K562 (cell line): Measurements from ENCODE around the gene WNT7B. TPM values are rescaled to one million over a fixed set of nuclear protein-coding genes. Genes with fewer than 3 reads are reported as not detected.
A peak's percentile ranks its signal among the peaks of the same experiment; 100 is the strongest.

ENCODE experiments used
- ATAC-seq: fragments of 200-7000 bp; cut with Tn5 transposase; 3 replicates; pipeline ENCODE4 v1.9.1; 2020; ENCODE audit warnings: moderate library complexity
- BruUV-seq: library from RNA; stranded (reverse); fragments of 400-500 nt; replicated peaks from 2 replicates; lab custom pipeline; 2021; lab: Mats Ljungman, UMichigan
- CTCF ChIA-PET: fragments of 300-600 bp; formaldehyde crosslinking; extraction: SDS; loops from one replicate; lab custom pipeline; 2021; ENCODE audit warnings: low intra/inter-chr PET ratio; lab: Yijun Ruan, JAX
- POLR2A ChIA-PET: fragments of 300-600, 350-650 bp; sonication (Branson Sonifier 250); formaldehyde crosslinking; extraction: SDS; loops from one replicate; lab custom pipeline; 2021; ENCODE audit warnings: antibody characterized with exemption, inconsistent platforms; lab: Yijun Ruan, JAX
- DNase-seq, 4 experiments: peaks; one replicate each; pipeline versions ENCODE4 v3.0.0 to v3.0.0-alpha.2; 2011 to 2018; ENCODE audit warnings: low spot score in 3 of 4, mixed read lengths in 3 of 4; ENCODE audit errors: extremely low read depth in 1 of 4
- FAIRE-seq: peaks from 2 replicates; lab custom pipeline; 2011; peaks lifted over from hg19 to GRCh38; lab: Jason Lieb, UNC
- H2AFZ ChIP-seq: 2 replicates; pipeline ENCODE4 v1.6.0; 2011; ENCODE audit warnings: low read depth, low read length, control low read depth, inconsistent platforms
- H3K27ac ChIP-seq: fragments of 200-600 bp; 3 replicates; pipeline ENCODE4 v1.8.0; 2011; ENCODE audit warnings: low read depth, mild to moderate bottlenecking, control low read depth, inconsistent platforms, low read length, moderate library complexity, mixed read lengths; ENCODE audit errors: extremely low read depth
- H3K27me3 ChIP-seq, 2 experiments: fragments of 300-600 bp in 1 of 2; 2 replicates in 1 of 2; 3 replicates in 1 of 2; pipeline versions ENCODE4 v1.6.0 to v1.8.0; 2011; ENCODE audit warnings: inconsistent platforms in 2 of 2, low read length in 2 of 2, mild to moderate bottlenecking in 1 of 2, mixed read lengths in 1 of 2, moderate library complexity in 1 of 2; ENCODE audit not compliant: control insufficient read depth in 2 of 2, insufficient read depth in 2 of 2
- H3K36me3 ChIP-seq: fragments of 300-600 bp; 3 replicates; pipeline ENCODE4 v1.8.0; 2011; ENCODE audit warnings: mild to moderate bottlenecking, low read length, inconsistent platforms; ENCODE audit not compliant: control insufficient read depth, insufficient read depth
- H3K4me1 ChIP-seq, 2 experiments: fragments of 200-600 bp in 1 of 2; replicated peaks in 1 of 2; 2 replicates in 1 of 2; 3 replicates in 1 of 2; pipeline versions ENCODE4 v1.5.1 to v1.8.0; 2011; ENCODE audit warnings: inconsistent platforms in 2 of 2, low read length in 2 of 2, mild to moderate bottlenecking in 1 of 2, mixed read lengths in 1 of 2, moderate library complexity in 1 of 2; ENCODE audit not compliant: control insufficient read depth in 2 of 2, insufficient read depth in 2 of 2
- H3K4me2 ChIP-seq: 2 replicates; pipeline ENCODE4 v1.6.1; 2011; ENCODE audit warnings: low read length, control low read depth, inconsistent platforms, mixed read lengths; ENCODE audit not compliant: insufficient read depth
- H3K4me3 ChIP-seq: fragments of 200-600 bp; sonication (generic), shearing (Covaris generic); 2 replicates; pipeline ENCODE4 v1.5.1; 2016; ENCODE audit warnings: control low read depth, inconsistent platforms
- H3K79me2 ChIP-seq: fragments of 200-600 bp; 3 replicates; pipeline ENCODE4 v1.8.0; 2011; ENCODE audit warnings: low read length, inconsistent platforms; ENCODE audit not compliant: control insufficient read depth, insufficient read depth
- H3K9ac ChIP-seq, 2 experiments: 2 replicates each; pipeline versions ENCODE4 v1.6.0 to v1.6.1; 2011; ENCODE audit warnings: low read depth in 2 of 2, low read length in 2 of 2, control low read depth in 1 of 2, inconsistent platforms in 1 of 2, mild to moderate bottlenecking in 1 of 2, mixed read lengths in 1 of 2; ENCODE audit not compliant: insufficient read depth in 1 of 2
- H3K9me1 ChIP-seq: one replicate; pipeline ENCODE4 v1.6.0; 2011; ENCODE audit warnings: inconsistent platforms, mild to moderate bottlenecking, low read length, moderate library complexity; ENCODE audit not compliant: control insufficient read depth, insufficient read depth
- H3K9me3 ChIP-seq: replicated peaks from 2 replicates; pipeline ENCODE4 v1.5.1; 2011; ENCODE audit warnings: low read depth, low read length, inconsistent platforms; ENCODE audit not compliant: control insufficient read depth, insufficient read depth
- H4K20me1 ChIP-seq: replicated peaks from 2 replicates; pipeline ENCODE4 v1.6.1; 2011; ENCODE audit warnings: low read length, inconsistent platforms, mixed read lengths; ENCODE audit not compliant: control insufficient read depth, insufficient read depth
- HDAC2 ChIP-seq: fragments of 450-650 bp; IDR thresholded peaks from 2 replicates; pipeline ENCODE4 v1.6.1; 2016; ENCODE audit warnings: mild to moderate bottlenecking
- SMC3 ChIP-seq: conservative IDR thresholded peaks from 2 replicates; pipeline ENCODE4 v1.6.1; 2011; ENCODE audit warnings: low read depth, low read length, improper control_type of control experiment; ENCODE audit not compliant: insufficient read depth
- STAG1 ChIP-seq: sonication (generic); formaldehyde crosslinking; IDR thresholded peaks from 2 replicates; pipeline ENCODE4 v1.5.0; 2020; ENCODE audit warnings: missing genetic modification reagents, borderline replicate concordance
- TCF3 ChIP-seq: sonication (generic); formaldehyde crosslinking; IDR thresholded peaks from 2 replicates; pipeline ENCODE4 v1.4.0; 2020; ENCODE audit warnings: mild to moderate bottlenecking, missing genetic modification reagents
- WGBS: fragments of 100-300 bp; shearing (Covaris generic); methylation state at CpG from one replicate; pipeline ENCODE4 v1.1.6; 2016; ENCODE audit warnings: low coverage, mixed read lengths; ENCODE audit not compliant: insufficient coverage; ENCODE audit errors: missing lambda C conversion rate; 5-methylcytosine and 5-hydroxymethylcytosine counted together
- in situ Hi-C: fragments of 300-500 bp; cut with MboI; formaldehyde crosslinking; loops from 4 replicates; pipeline ENCODE4 v1.15.0; 2018; ENCODE audit warnings: inconsistent platforms, mixed read lengths
- intact Hi-C: fragments of 100-400 bp; cut with micrococcal nuclease; formaldehyde crosslinking; loops from 2 replicates; pipeline ENCODE4 v1.14.2; 2022
- polyA plus RNA-seq, 8 experiments: library from polyadenylated mRNA; depleted of rRNA in 4 of 8; stranded (reverse) in 5 of 8; unstranded in 3 of 8; fragments of >200 nt; fragmentation: Nextera tagmentation in 2 of 8; fragmentation: Illumina TruSeq in 1 of 8; extraction: Ambion mirVana in 2 of 8; extraction: Trizol in 1 of 8; gene quantifications; 2 replicates each; pipeline versions ENCODE4 v1.2.1 to v1.2.3, GENCODE V29; 2011 to 2014; ENCODE audit warnings: inconsistent platforms in 1 of 8, missing spikeins in 1 of 8
- total RNA-seq, 7 experiments: library from RNA; depleted of rRNA in 6 of 7; stranded (reverse); fragments of >200 nt in 6 of 7; fragmentation: Illumina TruSeq in 2 of 7; extraction: Trizol in 2 of 7; gene quantifications; 2 replicates each; pipeline versions ENCODE4 v1.2.1 to v1.2.3, GENCODE V29; 2011 to 2021; ENCODE audit warnings: low replicate concordance in 1 of 7
- TF ChIP-seq, protein P1 (sequence below): fragments of 450-650 bp; formaldehyde crosslinking; IDR thresholded peaks from 2 replicates; pipeline ENCODE4 v1.4.0; 2022; ENCODE audit warnings: missing genetic modification characterization
- TF ChIP-seq, protein P2 (sequence below): fragments of 450-650 bp; IDR thresholded peaks from 2 replicates; pipeline ENCODE4 v1.6.1; 2016; ENCODE audit warnings: missing biosample characterization, missing genetic modification characterization

Gene WNT7B
- total and polyA plus RNA-seq, 9 of the 15 experiments (the other 6 are each of a cell fraction or from before 2014, with no cell fraction given): not detected

DNA sequence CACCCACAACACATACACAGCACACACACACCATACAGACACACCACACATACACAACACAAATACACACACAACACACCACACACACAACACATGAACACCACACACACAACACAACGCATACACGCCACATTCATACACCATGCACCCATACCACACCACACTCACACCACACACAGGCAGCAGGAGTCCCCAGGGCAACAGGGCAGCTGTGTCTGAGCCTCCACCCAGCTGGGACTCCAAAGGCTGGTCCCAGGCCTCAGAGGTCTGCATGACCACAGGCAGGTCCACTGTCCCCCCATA, 3.3 kb upstream of the WNT7B start:
- peaks cover 0 to 29% of the 10 kb centered on the region in 2 experiments; a peak in 3 of 5 replicates for H3K4me1 ChIP-seq
- no peak for DNase-seq
- TF ChIP-seq, protein P1, sequence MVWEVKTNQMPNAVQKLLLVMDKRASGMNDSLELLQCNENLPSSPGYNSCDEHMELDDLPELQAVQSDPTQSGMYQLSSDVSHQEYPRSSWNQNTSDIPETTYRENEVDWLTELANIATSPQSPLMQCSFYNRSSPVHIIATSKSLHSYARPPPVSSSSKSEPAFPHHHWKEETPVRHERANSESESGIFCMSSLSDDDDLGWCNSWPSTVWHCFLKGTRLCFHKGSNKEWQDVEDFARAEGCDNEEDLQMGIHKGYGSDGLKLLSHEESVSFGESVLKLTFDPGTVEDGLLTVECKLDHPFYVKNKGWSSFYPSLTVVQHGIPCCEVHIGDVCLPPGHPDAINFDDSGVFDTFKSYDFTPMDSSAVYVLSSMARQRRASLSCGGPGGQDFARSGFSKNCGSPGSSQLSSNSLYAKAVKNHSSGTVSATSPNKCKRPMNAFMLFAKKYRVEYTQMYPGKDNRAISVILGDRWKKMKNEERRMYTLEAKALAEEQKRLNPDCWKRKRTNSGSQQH (CRISPR knock-in tag): peak; percentile 2; the same call in 1 of the 2 replicates
- TF ChIP-seq TCF3 (CRISPR knock-in tag): no peak
- no peak for TF ChIP-seq HDAC2
- POLR2A ChIA-PET: interaction anchor here (0.5 kb wide), 2 partner anchors 9 to 389 kb away, joined by 3 read pairs; no protein-coding TSS in a partner anchor
- ATAC-seq: no peak
- WGBS: no CpG with 5 or more reads among the region's 2 CpGs
- no TSS peak for BruUV-seq
- H3K27ac ChIP-seq: no peak overlapping the region
- no peak overlapping the region for H2AFZ ChIP-seq
- H4K20me1 ChIP-seq: peaks cover 7% of the 10 kb centered on the region
- H3K36me3 ChIP-seq: no peaks in the 10 kb centered on the region
- intact Hi-C loops: no loop called here
- no peak overlapping the region for H3K9ac ChIP-seq
- FAIRE-seq: no peak
- no peak overlapping the region for H3K4me2 ChIP-seq
- H3K4me3 ChIP-seq: no peak overlapping the region
- CTCF ChIA-PET: no interaction called here
- in situ Hi-C loops: loop anchor here (5.0 kb wide), 1 partner anchor 338 kb away; no protein-coding TSS in a partner anchor
- H3K9me3 ChIP-seq: peaks cover 3% of the 10 kb centered on the region; the same call in 1 of the 2 replicates
- no peaks in the 10 kb centered on the region for H3K9me1 ChIP-seq
- H3K27me3 ChIP-seq: peaks cover 4 to 19% of the 10 kb centered on the region in 2 experiments; a peak in 4 of 5 replicates
- H3K79me2 ChIP-seq: no peaks in the 10 kb centered on the region

DNA sequence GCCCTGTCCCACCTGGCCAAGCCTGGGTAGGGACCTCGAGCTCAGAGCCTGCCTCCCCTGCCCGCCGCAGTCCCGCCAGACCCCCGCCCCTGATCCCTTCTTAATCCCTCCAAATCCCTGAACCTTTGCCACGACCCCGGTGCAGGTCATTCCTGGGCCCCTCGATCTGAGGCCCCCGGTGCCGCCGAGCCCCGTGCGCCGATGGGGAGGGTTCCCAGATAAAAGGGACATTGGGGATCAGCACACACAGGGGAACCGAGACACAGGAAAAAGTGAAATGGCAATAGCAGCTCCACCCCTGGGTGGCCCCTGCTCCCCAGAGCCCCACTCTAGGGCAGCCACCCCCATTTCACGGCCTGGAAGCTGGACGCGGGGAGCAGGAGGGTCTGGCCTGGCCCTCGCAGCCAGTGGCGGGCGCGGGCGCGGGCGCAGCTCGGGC, 1.3 kb upstream of the WNT7B start:
- H3K27me3 ChIP-seq: peaks cover 4 to 34% of the 10 kb centered on the region in 2 experiments; a peak in 4 of 5 replicates
- TF ChIP-seq, protein P2, sequence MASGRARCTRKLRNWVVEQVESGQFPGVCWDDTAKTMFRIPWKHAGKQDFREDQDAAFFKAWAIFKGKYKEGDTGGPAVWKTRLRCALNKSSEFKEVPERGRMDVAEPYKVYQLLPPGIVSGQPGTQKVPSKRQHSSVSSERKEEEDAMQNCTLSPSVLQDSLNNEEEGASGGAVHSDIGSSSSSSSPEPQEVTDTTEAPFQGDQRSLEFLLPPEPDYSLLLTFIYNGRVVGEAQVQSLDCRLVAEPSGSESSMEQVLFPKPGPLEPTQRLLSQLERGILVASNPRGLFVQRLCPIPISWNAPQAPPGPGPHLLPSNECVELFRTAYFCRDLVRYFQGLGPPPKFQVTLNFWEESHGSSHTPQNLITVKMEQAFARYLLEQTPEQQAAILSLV: no peak
- TF ChIP-seq STAG1 (CRISPR knock-in tag) (peak; percentile 45; the same call in 1 of the 2 replicates), SMC3 (peak; percentile 72; the same call in 1 of the 2 replicates)
- H3K9me1 ChIP-seq: no peaks in the 10 kb centered on the region
- intact Hi-C loops (no loop called here), in situ Hi-C loops (no loop called here)
- ChIA-PET POLR2A (no interaction called here), CTCF (no interaction called here)
- BruUV-seq: no TSS peak
- no peak for FAIRE-seq
- H3K9ac ChIP-seq: no peak overlapping the region
- peaks cover 3% of the 10 kb centered on the region; the same call in 1 of the 2 replicates for H3K9me3 ChIP-seq
- H3K4me1 ChIP-seq: peaks cover 0 to 29% of the 10 kb centered on the region in 2 experiments; a peak in 3 of 5 replicates
- no peak overlapping the region for H2AFZ ChIP-seq
- ATAC-seq: no peak
- no peak overlapping the region for H3K27ac ChIP-seq
- no peaks in the 10 kb centered on the region for H3K79me2 ChIP-seq
- H3K4me2 ChIP-seq: no peak overlapping the region
- H3K4me3 ChIP-seq: 0 out of 2 replicates have a peak overlapping the region, but pooled peaks have one; percentile 41
- H3K36me3 ChIP-seq: no peaks in the 10 kb centered on the region
- no peak for DNase-seq
- 0% methylated on average over 5 of the region's 26 CpGs for WGBS
- peaks cover 7% of the 10 kb centered on the region for H4K20me1 ChIP-seq
